Thoracic aorta (tissue), 2 donors: ENCODE measurements around the gene WIZ. TPM values are rescaled to one million over a fixed set of nuclear protein-coding genes. Genes with fewer than 3 reads are reported as not detected.
A peak's percentile ranks its signal among the peaks of the same experiment; 100 is the strongest.

ENCODE experiments used
- ATAC-seq: fragments of 150-250 bp; one replicate; pipeline ENCODE4 v1.8.0; 2017; ENCODE audit warnings: low read depth; ENCODE audit not compliant: insufficient number of reproducible peaks, low FRiP score
- DNase-seq: peaks from one replicate; pipeline ENCODE4 v3.0.0-alpha.2; 2020; ENCODE audit warnings: low spot score
- H3K27ac ChIP-seq, 2 donors: fragments of 200-600 bp; sonication (generic); 1 replicate in 1 of 2; 2 replicates in 1 of 2; pipeline ENCODE4 v1.5.1; 2016; ENCODE audit warnings: mild to moderate bottlenecking in 2 of 2, moderate library complexity in 2 of 2
- H3K27me3 ChIP-seq: fragments of 200-600 bp; sonication (generic); replicated peaks from 2 replicates; pipeline ENCODE4 v1.6.0; 2016; ENCODE audit warnings: mild to moderate bottlenecking; ENCODE audit not compliant: insufficient read depth
- H3K36me3 ChIP-seq: fragments of 200-600 bp; sonication (generic); one replicate; pipeline ENCODE4 v1.5.1; 2016
- H3K4me1 ChIP-seq, 2 donors: fragments of 200-600 bp; sonication (generic); 1 replicate in 1 of 2; 2 replicates in 1 of 2; pipeline versions ENCODE4 v1.5.1 to v1.6.0; 2016; ENCODE audit warnings: low read depth in 2 of 2, mild to moderate bottlenecking in 1 of 2; ENCODE audit not compliant: control insufficient read depth in 1 of 2
- H3K4me3 ChIP-seq: fragments of 200-600 bp; sonication (generic); 2 replicates; pipeline ENCODE4 v1.5.1; 2016; ENCODE audit warnings: mild to moderate bottlenecking
- H3K9me3 ChIP-seq: fragments of 200-600 bp; sonication (generic); 2 replicates; pipeline ENCODE4 v1.5.1; 2016
- total RNA-seq, 2 donors: library from RNA; depleted of rRNA; stranded (reverse); fragments of >200 nt; gene quantifications; one replicate each; pipeline versions ENCODE4 v1.1.0 to v1.2.3, GENCODE V29; 2016
- TF ChIP-seq, protein P1 (sequence below): fragments of 200-600 bp; sonication (generic); IDR thresholded peaks from one replicate; pipeline ENCODE4 v1.5.1; 2019; ENCODE audit warnings: antibody characterized with exemption

Gene WIZ
- total RNA-seq, 2 donors from 2014 or later, result 37.8 to 45.3 TPM

DNA sequence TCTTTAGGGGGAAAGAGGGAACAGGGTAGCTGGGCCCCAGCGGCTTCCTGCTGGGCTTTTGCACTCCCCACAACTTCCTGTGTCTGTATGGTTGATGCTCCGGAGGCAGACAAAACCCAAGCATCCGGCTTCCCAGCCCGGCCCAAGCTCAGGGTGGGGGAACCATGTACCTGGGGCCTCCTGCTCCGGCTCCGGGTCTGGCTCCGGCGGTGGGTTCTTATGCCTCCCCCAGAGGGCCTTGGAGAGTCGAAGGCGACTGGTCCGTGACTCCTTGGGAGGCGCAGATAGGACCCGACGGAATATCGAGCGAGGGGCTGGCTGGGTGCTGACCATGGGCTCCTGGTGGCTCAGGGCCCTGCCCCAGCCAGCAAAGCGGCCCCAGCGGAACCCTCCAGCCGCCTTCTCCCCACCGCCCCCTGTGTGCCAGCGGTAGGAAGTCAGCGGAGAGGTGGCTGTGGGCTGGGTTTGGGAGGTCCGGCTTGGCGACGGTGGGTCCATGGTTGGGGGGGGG lies 14.2 kb upstream of the WIZ start:
- H3K27ac ChIP-seq, result no peak overlapping the region
- H3K27me3 ChIP-seq, result no peaks in the 10 kb centered on the region
- no peaks in the 10 kb centered on the region for H3K36me3 ChIP-seq
- H3K4me3 ChIP-seq, result peak overlapping the region; percentile 70
- no peaks in the 10 kb centered on the region for H3K4me1 ChIP-seq
- DNase-seq (no peak), ATAC-seq (no peak)
- TF ChIP-seq, protein P1, sequence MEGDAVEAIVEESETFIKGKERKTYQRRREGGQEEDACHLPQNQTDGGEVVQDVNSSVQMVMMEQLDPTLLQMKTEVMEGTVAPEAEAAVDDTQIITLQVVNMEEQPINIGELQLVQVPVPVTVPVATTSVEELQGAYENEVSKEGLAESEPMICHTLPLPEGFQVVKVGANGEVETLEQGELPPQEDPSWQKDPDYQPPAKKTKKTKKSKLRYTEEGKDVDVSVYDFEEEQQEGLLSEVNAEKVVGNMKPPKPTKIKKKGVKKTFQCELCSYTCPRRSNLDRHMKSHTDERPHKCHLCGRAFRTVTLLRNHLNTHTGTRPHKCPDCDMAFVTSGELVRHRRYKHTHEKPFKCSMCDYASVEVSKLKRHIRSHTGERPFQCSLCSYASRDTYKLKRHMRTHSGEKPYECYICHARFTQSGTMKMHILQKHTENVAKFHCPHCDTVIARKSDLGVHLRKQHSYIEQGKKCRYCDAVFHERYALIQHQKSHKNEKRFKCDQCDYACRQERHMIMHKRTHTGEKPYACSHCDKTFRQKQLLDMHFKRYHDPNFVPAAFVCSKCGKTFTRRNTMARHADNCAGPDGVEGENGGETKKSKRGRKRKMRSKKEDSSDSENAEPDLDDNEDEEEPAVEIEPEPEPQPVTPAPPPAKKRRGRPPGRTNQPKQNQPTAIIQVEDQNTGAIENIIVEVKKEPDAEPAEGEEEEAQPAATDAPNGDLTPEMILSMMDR, result no peak
- no peaks in the 10 kb centered on the region for H3K9me3 ChIP-seq

DNA sequence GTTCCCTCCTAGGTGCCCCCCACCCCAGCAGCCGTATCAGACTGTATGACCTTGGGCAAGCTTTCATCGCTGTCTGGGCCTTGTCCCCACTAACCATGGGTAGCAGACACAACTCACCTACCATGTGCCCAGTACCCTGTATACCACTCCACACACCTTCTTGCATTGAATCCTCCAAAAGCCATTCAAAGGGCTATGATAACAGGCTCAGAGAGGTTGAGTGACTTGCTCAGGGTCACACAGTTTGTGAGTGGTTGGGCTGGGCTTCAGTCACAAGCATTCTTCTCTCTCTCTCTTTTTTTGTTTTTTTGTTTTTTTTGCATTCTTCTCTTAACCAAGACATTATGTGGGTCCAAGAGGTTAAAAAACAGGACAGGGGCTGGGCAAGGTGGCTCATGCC lies 11.9 kb upstream of the WIZ start:
- Histone ChIP-seq H3K27me3 (peaks cover 2% of the 10 kb centered on the region), H3K9me3 (no peaks in the 10 kb centered on the region), H3K4me3 (no peak overlapping the region), H3K36me3 (no peaks in the 10 kb centered on the region), H3K27ac (no peak overlapping the region), H3K4me1 (peaks cover 0 to 13% of the 10 kb centered on the region in 2 donors)
- ATAC-seq (no peak), DNase-seq (no peak)
- TF ChIP-seq, protein P1, result no peak

DNA sequence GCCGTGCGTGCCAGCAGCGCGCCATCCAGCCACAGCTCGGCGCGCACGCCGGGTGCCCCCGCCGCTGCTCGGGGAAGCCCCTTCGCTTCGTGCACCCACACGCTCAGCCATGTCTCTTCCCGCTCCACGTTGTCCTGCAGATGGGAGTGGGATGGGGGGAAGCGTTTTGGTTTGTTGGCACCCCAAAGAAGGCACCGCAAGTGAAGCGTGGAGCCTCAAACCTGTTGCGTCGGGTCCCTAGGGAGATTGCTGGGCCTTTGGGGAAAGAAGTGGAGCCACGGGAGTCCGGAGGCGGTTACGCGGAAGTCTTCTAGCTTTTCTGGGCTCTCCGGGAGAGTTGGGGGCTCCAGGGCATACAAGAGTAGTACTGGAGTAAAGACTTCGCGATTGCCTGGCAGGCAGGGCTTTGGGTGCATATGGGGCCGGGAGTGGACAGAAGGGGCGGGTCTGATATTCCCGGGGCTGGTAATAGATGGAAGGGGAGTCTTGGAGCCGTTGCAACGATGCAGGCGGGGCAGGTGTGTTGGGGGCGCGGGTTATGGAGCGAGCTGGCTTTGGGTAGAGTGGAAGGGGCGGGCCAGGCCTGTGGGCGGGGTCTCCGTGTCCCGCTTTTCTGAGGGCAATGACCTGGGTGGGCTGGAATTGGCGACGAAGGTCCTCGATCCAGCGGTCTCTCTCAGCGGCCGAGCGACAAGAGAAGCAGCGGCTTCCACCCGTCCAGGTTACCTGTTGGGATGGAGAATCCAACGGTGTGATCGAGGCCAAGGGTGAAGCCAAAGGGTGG lies 8.1 kb upstream of the WIZ start:
- Histone ChIP-seq H3K4me1 (peaks cover 0 to 22% of the 10 kb centered on the region in 2 donors), H3K27me3 (peaks cover 9% of the 10 kb centered on the region), H3K36me3 (no peaks in the 10 kb centered on the region), H3K4me3 (peak overlapping the region; percentile 27), H3K9me3 (no peaks in the 10 kb centered on the region), H3K27ac (no peak overlapping the region)
- DNase-seq (no peak), ATAC-seq (no peak)
- TF ChIP-seq, protein P1, result no peak

DNA sequence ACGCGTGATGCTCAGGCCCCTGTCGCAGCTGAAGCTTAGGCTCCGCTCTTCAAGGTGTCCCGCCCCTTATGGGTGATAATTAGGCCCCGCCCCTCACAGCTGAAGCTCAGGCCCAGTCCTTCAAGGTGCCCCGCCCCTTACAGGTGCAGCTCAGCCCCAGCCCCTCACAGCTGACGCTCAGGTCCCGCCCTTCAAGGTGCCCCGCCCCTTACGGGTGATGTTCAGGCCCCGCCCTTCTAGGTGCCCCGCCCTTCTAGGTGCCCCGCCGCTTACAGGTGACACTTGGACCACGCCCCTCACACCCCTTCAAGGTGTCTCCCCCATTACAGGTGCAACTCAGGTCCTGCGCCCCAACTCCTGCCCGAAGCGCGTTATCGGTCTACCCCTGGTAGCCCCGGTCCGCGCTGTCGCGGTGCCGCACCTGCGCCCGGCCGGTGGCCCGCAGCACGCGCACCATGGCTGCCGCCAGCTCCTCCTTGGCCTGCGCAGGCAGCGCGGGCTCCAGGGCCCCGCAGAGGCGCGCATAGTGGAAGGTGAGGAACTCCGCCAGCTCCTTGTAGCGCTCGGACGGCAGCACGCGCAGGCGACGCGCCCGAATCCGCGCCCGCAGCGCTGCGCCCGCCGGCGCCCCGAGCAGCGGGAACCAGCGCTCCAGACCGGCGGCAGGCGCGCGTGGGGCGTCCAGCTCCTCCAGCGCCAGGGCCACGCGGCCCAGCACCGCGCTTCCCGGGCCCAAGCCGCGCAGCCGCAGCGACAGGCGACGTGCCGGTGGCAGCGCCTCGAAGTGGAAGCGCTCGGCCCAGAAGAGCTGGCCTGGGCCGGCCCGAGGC lies 7.3 kb upstream of the WIZ start:
- Histone ChIP-seq H3K27ac (no peak overlapping the region), H3K4me3 (peak overlapping the region; percentile 27), H3K36me3 (no peaks in the 10 kb centered on the region), H3K9me3 (no peaks in the 10 kb centered on the region), H3K4me1 (peaks cover 0 to 27% of the 10 kb centered on the region in 2 donors), H3K27me3 (peaks cover 9% of the 10 kb centered on the region)
- TF ChIP-seq, protein P1, result no peak
- DNase-seq (no peak), ATAC-seq (no peak)

DNA sequence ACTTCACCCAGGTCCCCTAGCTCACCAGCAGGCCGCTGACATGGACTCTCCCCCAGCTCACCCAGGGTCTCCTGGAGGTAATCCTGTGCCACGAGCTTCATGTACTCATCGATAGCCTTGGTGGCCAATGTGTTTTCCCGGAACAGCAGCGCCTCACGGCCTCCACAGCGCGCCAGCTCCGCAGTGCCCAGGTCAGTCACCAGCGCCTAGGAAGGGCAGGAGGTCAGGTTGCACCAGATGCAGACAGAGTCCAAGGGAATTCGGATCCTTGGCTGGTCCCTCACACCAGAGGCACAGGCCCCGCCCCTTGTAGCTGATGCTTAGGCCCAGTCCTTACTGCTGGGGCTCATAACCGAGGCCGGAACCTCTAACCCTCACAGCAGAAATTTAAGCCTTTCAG lies 6.7 kb upstream of the WIZ start:
- DNase-seq, result no peak
- TF ChIP-seq, protein P1, result no peak
- H3K4me1 ChIP-seq, result peaks cover 0 to 27% of the 10 kb centered on the region in 2 donors
- ATAC-seq, result no peak
- peaks cover 9% of the 10 kb centered on the region for H3K27me3 ChIP-seq
- H3K9me3 ChIP-seq, result no peaks in the 10 kb centered on the region
- H3K27ac ChIP-seq, result no peak overlapping the region
- no peaks in the 10 kb centered on the region for H3K36me3 ChIP-seq
- H3K4me3 ChIP-seq, result no peak overlapping the region
